Amniotic stem cell (primary cell): ENCODE results near the gene TXN2.
A peak's percentile ranks its signal among the peaks of the same experiment; 100 is the strongest.

Experiments
- DNase-seq: peaks from one replicate; lab custom pipeline; 2025; lab: John Stamatoyannopoulos, UW

TXN2 gene

DNA sequence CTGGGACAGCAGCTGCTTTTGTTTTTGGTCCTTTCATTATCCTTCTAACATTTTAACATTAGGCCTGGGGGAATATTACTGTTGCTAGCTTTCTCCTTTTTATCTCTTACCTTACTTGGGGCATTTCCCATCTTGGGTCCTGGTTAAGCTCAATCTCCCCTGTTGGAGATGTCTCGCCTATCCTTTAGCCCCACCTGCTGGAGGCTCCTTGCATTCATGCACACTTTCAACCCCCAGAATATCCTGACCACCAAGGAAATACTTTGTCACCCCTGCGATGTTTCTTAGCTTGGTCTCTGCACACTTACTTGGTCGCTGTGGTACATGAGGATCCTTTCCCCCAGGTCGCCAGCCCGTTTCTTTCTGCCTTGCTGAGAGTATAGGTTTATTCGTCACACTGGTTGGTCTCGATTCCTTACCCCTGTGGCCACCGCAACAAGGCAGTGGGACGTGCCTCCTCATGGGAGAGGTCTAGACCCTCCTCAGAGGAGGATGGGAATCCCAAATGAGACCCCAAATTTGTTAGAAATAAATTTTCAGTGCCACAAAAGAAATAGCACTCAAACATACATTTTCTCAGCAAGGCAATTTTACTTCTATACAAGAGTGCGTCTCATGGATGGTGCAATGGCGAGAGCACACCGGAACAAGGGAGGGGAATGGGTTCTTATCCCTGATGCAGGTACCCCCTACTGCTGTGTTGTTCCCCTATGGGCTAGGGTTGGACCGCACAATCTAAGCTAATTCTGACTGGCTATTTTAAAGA lies 5.4 kb upstream of the TXN2 start:
- peak; percentile 48 for DNase-seq

DNA sequence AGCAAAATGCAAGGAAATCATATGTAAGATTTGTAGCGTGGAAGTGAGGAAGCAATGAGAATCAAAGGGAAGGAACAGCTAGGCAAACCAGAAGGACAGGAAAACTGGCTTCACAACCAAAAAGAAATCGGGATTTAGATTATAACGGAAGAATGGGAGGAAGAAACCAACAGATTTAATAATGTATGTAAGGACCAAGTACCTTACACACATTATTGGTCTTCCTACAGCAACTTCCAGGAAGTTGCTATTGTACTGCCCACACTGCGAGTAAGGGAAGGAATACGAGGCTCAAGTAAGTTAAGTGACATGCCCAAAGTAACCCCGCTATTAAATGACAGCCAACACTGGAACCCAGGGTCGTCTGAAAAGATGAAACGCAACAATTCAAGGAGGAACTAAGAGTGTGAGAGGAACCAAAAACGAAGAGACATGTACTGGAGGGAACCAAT lies 473 bp downstream of the TXN2 start:
- DNase-seq, result no peak

GRCh38 chr22:36478966-36479365 lies 2.5 kb downstream of the TXN2 start:
- DNase-seq, result no peak

- no peak for DNase-seq
Measured at GRCh38 chr22:36475341-36475740, 6.1 kb downstream of the TXN2 start.

GRCh38 chr22:36472689-36473088 lies 8.8 kb downstream of the TXN2 start:
- DNase-seq, result no peak

GRCh38 chr22:36471341-36471821 lies 10.1 kb downstream of the TXN2 start:
- DNase-seq, result no peak

GRCh38 chr22:36470994-36471331 lies 10.5 kb downstream of the TXN2 start:
- no peak for DNase-seq

DNA sequence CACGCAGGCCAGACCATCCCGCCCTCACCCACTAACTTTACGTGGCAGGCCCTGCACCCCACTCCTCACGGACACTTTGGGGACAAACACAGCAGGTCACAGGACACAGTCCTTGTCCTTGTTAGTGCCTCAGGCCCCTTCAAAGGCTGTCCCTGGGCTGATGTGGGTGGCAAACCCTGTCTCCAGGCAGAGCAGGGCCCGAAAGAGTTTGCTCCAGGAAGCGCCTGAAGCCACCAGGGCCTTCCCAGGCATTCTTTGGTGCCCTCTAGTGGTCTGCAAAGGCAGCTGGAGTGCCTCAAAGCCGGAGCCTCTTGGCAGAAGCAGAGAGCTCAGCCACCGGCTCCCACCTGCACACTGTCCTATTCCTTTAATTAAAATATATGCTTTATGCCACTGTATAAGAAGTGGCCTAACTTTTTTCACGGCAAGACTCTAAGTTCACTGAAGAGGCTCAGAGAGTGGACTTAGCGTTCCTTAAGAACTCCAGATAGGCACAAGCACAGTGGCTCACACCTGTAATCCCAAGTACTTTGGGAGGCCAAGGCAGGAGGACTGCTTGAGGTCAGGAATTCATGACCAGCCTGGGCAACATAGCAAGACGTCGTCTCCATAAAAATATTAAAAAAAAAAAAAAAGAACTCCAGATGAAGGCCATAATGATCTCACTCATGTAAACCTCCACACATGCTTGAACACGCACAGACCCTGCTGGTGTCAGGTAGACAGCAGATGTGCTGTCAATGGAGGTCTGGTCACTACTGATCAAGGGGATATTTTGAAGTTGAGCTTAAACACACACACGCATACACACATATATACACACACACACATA lies 11.1 kb downstream of the TXN2 start:
- peak; percentile 73 for DNase-seq

DNA sequence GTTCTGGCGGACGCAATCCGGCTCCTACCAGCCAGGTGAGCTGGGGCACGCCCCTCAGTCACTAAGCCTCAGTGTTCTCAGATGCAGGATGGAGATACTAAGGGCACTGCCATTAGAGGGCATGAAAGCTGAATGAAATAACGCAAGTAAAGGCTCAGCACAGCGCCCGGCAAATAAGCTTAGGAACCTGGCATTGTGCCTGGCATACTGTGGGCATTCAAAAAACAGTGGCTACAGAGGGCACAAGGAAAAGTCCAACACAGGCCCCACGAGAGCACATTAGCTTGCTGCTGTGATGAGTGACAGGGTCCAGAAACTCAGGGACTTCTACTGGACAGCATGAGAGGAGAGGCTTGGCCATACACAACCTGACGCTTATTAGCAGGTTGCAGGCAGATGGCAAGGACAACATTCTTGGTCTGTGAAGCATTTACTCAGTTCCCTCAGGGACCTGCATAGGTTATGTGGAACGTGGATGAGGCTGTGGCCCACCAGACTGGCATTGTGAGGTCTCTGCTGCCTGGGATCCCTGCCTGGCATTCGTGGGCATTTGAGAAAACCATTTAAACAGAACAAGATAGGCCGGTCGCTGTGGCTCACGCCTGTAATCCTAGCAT lies 12.2 kb downstream of the TXN2 start:
- DNase-seq, result no peak

DNA sequence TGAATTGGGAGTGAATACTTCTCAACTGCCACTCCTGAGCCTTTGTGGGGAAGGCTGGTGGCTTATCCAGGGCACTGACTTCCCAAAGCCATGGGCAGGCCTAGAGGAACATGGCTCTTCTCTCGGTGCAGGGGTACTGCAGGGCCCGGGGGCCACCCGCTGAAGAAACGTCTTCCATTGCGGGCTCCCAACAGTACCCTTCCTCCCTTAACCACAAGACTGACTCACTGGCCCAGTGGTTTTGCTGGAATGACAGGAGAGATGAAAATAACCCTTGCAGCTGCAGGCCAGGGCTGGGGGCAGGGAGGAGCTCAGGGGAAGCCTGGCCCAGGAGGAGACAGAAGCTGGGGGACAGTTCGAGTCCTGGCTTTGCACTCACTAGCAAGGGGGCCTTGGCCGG lies 13.5 kb downstream of the TXN2 start:
- peak; percentile 72 for DNase-seq

DNA sequence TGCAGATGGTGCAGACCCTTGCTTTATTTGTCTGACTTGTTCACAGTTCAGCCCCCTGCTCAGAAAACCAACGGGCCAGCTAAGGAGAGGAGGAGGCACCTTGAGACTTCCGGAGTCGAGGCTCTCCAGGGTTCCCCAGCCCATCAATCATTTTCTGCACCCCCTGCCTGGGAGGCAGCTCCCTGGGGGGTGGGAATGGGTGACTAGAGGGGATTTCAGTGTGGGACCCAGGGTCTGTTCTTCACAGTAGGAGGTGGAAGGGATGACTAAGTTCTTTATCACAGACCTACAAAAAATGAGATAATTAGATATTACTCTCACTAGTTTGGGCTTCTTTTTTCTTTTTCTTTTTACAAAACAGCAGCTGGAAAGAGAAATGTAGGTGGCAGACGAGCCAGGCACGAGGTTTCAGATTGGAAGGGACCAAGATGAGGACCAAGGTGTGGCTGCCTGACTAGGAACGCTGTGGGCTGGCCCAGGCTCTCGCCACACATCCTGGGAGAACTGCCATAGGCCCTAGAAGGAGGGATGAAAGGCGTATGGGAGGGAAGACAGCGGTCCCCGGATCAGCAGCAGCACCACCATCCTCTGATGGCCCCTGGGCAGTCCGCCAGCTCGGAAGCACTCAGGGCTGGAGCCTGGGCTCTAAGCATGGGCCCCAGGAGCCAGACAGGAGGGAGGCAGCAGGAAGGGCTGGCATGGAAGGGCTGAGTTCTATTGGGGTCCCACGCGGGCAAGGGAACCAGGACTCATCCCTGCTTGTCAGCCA lies 14.2 kb downstream of the TXN2 start:
- DNase-seq, result no peak

GRCh38 chr22:36466258-36466657 lies 15.2 kb downstream of the TXN2 start:
- no peak for DNase-seq

GRCh38 chr22:36465232-36466021 lies 16.0 kb downstream of the TXN2 start:
- DNase-seq, result peak; percentile 84

DNA sequence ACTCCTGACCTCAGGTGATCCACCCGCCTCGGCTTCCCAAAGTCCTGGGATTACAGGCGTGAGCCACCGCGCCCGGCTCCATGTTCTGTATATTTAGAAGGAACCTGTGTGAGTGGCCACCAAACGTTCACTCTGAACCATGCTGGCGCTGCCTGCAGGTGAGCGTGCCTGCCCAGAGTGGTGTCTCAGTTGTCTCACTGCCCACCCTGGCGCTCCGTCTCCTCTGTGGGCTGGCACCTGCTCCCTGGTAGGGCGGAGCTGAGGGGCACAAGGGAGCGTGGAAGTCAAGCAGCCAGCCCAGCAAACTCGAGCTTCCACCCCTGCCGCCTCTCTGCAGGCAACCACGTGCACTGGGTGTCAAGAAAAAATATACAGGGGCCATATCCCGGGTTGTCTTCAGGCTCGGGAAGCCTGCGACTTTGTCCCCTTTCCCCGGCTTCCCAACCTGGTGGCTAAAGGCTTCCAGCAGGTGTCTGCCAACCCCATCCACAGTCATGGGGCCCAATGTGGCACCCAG lies 16.7 kb downstream of the TXN2 start:
- DNase-seq, result no peak

GRCh38 chr22:36463783-36464184 lies 17.7 kb downstream of the TXN2 start:
- DNase-seq, result no peak

DNA sequence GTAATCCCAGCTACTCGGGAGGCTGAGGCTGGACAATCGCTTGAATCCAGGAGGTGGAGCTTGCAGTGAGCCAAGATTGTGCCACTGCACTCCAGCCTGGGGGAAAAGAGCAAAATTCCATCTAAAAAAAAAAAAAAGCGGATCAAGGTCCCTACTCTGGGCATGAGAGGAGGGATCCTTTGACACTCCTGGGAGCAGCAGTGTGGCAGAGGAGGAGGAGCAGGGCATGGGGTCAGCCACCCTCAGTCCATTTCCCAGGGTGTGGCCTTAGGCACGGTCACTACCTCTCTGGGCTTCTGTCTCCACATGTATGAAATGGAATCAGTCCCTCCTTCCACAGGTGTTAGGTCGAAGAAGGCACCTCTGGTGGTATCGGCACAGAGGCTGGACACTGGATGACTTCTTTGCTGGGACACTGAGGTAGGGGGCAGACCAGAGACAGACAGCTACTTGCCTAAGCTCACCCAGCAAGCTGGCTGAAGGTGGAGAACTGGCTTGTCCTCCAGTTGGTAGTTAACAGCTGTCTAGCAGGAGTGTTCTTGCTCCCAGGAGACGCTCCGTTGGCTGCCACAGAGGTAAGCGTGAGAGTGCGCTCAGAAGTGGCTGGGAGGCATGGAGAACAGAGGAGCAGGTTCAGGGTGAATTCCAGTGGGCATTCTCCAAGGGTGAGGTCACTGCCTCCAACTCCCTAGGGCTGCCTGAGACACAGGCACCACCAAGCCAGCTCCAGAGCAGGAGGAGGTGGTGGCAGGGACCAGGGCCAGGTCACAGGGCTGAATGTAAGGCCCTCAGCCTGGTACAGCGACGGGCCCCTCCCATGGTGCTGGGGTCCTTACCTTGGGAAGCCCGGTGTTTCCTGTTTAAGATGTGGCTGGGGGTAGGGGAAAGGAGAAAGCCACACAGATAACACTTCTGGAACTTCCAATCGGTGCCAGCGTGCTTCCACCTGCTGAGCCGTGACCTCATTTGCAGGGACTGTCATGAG lies 19.5 kb downstream of the TXN2 start:
- peak; percentile 61 for DNase-seq

GRCh38 chr22:36460202-36460601 lies 21.2 kb downstream of the TXN2 start:
- DNase-seq, result no peak

DNA sequence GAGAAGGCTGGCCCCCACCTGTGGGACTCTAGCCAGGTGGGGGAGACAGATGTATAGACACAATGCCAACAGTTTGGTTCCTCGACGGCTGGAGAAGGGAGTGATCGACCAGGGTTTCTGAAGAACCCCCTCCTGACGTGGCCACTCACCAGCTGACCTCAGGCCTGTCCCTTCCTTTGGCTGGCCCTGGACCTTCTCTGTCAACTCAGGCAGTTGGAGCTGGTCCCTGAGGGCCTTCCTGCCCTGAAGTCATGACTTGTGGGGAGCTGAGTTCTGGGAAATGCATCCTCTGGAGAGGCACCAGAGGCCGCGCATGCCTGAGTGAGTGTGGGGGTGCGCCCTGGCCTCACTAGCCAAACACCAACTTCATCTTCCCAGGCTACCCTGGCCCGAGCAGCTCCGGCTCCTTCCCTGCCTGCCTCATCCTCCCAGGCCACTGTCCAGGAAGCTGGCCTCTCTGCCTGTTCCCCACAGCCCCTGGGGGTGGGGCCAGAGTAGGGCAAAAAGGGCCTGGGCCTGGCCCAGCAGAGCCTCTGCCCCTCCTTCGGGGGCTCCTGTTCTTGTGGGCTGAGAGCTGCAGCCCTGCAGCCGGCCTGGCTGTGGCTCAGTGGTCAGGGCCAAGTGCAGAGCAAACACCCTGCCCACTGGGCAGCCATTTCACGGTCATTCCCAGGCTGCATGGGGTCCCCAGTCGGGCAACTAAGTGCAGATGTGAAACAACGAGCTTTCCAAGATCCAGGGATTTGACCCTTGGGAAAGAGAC lies 23.6 kb downstream of the TXN2 start:
- no peak for DNase-seq

DNA sequence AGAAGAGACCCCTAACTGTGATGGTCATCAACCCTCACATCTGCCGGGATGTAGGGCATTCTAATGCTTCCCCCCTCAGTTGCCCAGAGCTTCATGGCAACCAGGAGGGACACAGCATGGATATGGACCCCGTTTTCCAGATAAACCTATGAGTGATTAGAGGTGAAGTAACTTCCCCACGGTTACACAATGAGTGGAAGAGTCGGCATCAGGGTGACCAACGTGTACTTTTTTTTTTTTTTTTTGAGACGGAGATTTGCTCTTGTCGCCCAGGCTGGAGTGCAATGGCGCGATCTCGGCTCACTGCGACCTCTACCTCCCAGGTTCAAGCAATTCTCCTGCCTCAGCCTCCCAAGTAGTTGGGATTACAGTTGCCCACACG lies 25.0 kb downstream of the TXN2 start:
- DNase-seq, result no peak
